A549 (cell line): ENCODE data around the gene RPL29.

ENCODE experiments used
- CHD2 ChIP-seq: fragments of 150-350 bp; IDR thresholded peaks from 2 replicates; pipeline ENCODE4 v1.6.1; 2014; ENCODE audit warnings: low read length; ENCODE audit not compliant: partially characterized antibody
- EHMT2 ChIP-seq: fragments of 200-600 bp; sonication (generic); IDR thresholded peaks from 2 replicates; pipeline ENCODE4 v1.6.1; 2016; ENCODE audit warnings: antibody characterized with exemption, low read depth, mild to moderate bottlenecking, moderate library complexity
- EP300 ChIP-seq, 2 experiments: fragments of >200 bp; sonication (Bioruptor Twin); formaldehyde crosslinking; IDR thresholded peaks; 2 replicates in 1 of 2; 3 replicates in 1 of 2; pipeline ENCODE4 v1.6.1; 2016 to 2017
- FOSB ChIP-seq: fragments of 250-450 bp; sonication (Bioruptor Pico); IDR thresholded peaks from 2 replicates; pipeline ENCODE4 v1.5.0; 2020; ENCODE audit warnings: mild to moderate bottlenecking, moderate library complexity
- JUN ChIP-seq, 2 experiments: fragments of >200 bp; sonication (Bioruptor Twin); formaldehyde crosslinking; IDR thresholded peaks; 2 replicates in 1 of 2; 3 replicates in 1 of 2; pipeline ENCODE4 v1.6.1; 2016 to 2017
- POLR2A ChIP-seq: IDR thresholded peaks from 2 replicates; pipeline ENCODE4 v1.6.1; 2012; ENCODE audit warnings: mild to moderate bottlenecking, low read length
- REST ChIP-seq: fragments of 200-600 bp; sonication (generic); IDR thresholded peaks from 2 replicates; pipeline ENCODE4 v1.6.1; 2016; ENCODE audit warnings: antibody characterized with exemption, mild to moderate bottlenecking, moderate library complexity
- ZC3H11A ChIP-seq: fragments of 450-650 bp; IDR thresholded peaks from 2 replicates; pipeline ENCODE4 v1.6.1; 2014; ENCODE audit warnings: antibody characterized with exemption, mild to moderate bottlenecking
- TF ChIP-seq, protein P1 (sequence below): fragments of >200 bp; sonication (Bioruptor Twin); formaldehyde crosslinking; IDR thresholded peaks from 3 replicates; pipeline ENCODE4 v1.5.1; 2016
- TF ChIP-seq, protein P2 (sequence below): IDR thresholded peaks from 2 replicates; pipeline ENCODE4 v1.6.1; 2012

- no peak for TF ChIP-seq FOSB (CRISPR knock-in tag)
- no peak for TF ChIP-seq EP300 (IDR thresholded peaks at IDR 0.05)
- TF ChIP-seq, protein P1, sequence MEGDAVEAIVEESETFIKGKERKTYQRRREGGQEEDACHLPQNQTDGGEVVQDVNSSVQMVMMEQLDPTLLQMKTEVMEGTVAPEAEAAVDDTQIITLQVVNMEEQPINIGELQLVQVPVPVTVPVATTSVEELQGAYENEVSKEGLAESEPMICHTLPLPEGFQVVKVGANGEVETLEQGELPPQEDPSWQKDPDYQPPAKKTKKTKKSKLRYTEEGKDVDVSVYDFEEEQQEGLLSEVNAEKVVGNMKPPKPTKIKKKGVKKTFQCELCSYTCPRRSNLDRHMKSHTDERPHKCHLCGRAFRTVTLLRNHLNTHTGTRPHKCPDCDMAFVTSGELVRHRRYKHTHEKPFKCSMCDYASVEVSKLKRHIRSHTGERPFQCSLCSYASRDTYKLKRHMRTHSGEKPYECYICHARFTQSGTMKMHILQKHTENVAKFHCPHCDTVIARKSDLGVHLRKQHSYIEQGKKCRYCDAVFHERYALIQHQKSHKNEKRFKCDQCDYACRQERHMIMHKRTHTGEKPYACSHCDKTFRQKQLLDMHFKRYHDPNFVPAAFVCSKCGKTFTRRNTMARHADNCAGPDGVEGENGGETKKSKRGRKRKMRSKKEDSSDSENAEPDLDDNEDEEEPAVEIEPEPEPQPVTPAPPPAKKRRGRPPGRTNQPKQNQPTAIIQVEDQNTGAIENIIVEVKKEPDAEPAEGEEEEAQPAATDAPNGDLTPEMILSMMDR, result peak; percentile 25; the same call in 2 of the 3 replicates
- no peak for TF ChIP-seq CHD2
- TF ChIP-seq POLR2A, result no peak
- no peak for TF ChIP-seq JUN (IDR thresholded peaks at IDR 0.05)
- TF ChIP-seq, protein P2, sequence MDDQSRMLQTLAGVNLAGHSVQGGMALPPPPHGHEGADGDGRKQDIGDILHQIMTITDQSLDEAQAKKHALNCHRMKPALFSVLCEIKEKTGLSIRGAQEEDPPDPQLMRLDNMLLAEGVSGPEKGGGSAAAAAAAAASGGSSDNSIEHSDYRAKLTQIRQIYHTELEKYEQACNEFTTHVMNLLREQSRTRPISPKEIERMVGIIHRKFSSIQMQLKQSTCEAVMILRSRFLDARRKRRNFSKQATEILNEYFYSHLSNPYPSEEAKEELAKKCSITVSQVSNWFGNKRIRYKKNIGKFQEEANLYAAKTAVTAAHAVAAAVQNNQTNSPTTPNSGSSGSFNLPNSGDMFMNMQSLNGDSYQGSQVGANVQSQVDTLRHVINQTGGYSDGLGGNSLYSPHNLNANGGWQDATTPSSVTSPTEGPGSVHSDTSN, result no peak
- TF ChIP-seq ZC3H11A, result no peak
- TF ChIP-seq EHMT2, result no peak
- TF ChIP-seq REST, result no peak
Observed at GRCh38 chr3:52004163-52004787, 8.6 kb upstream of the RPL29 start.
